ENCODE results near the gene GNB1L. TPM values are rescaled to one million over a fixed set of nuclear protein-coding genes. Genes with fewer than 3 reads are reported as not detected.

The GNB1L gene
- total RNA-seq, 4 donors from 2014 or later: 4.8 to 8.7 (median 7.4) TPM

DNA sequence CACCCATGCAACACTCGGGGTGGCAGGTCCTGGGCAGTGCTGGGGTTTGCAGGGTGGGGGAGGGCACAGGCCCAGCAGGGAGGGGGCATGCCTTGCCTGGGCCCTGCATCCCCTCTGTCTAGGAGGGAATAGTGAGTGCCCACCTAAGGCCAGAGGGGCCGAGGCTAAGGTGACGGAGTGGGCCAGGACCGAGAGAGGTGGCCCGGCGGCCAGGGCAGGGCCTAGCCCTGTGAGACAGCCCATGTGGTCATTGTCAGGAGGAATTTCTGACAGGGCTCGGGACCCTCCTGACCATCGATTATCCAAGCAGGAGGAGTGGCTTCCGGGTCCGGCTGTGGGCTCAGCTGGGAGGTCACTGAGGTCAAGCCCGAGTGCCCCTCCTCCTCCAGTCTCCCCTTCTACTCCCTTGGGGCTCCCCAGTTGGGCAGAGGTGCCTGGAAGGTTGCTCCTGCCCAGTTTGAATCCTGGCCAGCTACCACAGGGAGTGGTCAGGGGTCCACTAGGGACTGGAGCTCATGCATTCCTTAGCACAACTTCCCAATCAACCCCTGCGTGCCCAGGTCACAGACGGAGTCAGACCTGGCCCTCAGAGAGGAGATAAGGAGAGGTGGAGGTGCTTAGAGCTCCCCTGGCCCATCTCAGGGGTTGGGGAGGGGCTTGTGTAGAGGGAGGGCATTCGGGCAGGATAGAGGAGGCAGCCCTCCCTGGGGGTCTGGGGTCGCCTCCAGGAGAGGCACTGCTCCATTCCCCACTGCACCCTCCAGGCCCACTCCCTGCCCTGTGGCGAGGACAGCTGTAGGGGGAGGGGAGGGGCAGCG is 116.6 kb downstream of the GNB1L start:
- H3K27ac ChIP-seq: no peak overlapping the region
- TF ChIP-seq POLR2A (IDR thresholded peaks at IDR 0.05) (no peak), EP300 (IDR thresholded peaks at IDR 0.05) (no peak), POLR2AphosphoS5 (IDR thresholded peaks at IDR 0.05) (no peak)
- TF ChIP-seq, protein P1, sequence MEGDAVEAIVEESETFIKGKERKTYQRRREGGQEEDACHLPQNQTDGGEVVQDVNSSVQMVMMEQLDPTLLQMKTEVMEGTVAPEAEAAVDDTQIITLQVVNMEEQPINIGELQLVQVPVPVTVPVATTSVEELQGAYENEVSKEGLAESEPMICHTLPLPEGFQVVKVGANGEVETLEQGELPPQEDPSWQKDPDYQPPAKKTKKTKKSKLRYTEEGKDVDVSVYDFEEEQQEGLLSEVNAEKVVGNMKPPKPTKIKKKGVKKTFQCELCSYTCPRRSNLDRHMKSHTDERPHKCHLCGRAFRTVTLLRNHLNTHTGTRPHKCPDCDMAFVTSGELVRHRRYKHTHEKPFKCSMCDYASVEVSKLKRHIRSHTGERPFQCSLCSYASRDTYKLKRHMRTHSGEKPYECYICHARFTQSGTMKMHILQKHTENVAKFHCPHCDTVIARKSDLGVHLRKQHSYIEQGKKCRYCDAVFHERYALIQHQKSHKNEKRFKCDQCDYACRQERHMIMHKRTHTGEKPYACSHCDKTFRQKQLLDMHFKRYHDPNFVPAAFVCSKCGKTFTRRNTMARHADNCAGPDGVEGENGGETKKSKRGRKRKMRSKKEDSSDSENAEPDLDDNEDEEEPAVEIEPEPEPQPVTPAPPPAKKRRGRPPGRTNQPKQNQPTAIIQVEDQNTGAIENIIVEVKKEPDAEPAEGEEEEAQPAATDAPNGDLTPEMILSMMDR (IDR thresholded peaks at IDR 0.05): no peak
- 67 to 68% methylated on average over 3 to 5 of the region's 17 CpGs for WGBS, 2 donors (ENCODE audit: low coverage in 1 of 2)
- H3K9me3 ChIP-seq: no peaks in the 10 kb centered on the region
- H3K4me3 ChIP-seq: no peak overlapping the region
- no peaks in the 10 kb centered on the region for H3K4me1 ChIP-seq
- no peaks in the 10 kb centered on the region for H3K36me3 ChIP-seq
- H3K27me3 ChIP-seq: peaks cover 39% of the 10 kb centered on the region
- ATAC-seq: no peak

DNA sequence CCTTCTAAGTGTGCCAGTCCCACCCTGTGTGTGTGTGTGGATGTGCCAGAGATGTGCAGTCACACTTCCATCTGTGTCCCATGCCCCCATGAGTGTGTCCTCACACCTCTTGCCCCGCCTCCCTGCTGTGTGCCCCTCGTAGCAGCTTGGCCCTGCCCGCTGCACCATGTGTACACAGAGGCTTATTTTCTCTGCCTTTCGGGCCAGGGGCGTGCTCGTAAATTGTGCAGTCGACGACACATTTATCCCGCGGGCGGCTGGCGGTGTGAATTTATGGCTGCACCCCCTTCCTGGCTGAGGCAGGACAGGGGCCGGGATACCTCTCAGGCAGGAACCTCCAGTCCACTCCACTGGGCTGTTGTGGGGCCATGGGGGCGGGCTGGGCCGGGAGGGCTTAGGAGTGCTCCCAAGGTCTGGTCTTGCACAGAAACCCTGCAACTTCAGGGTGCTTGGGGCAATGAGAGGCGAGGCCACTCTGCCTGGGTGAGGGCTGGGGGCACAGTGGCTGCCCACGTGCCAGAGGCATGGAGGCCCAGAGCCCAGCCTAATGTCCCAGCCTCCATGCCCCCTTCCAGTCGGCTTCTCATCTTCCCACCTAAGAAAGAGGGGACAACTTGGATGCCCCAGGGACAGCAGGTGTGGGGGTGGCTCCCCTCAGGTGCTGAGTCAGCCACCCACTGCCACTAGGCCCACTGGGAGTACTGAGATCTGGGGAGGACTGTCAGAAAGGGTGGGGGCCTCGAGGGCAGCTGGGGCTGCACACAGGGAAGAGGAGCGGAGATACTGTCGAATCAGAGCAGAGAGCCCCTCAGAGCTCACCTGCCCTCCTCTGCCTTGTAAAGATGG is 118.8 kb downstream of the GNB1L start:
- no peaks in the 10 kb centered on the region for H3K9me3 ChIP-seq
- TF ChIP-seq POLR2A (IDR thresholded peaks at IDR 0.05) (no peak), POLR2AphosphoS5 (IDR thresholded peaks at IDR 0.05) (no peak), EP300 (IDR thresholded peaks at IDR 0.05) (no peak)
- TF ChIP-seq, protein P1 (IDR thresholded peaks at IDR 0.05): no peak
- H3K4me1 ChIP-seq: peaks cover 0 to 4% (median 0%) of the 10 kb centered on the region in 3 donors
- no peaks in the 10 kb centered on the region for H3K36me3 ChIP-seq
- no peak overlapping the region for H3K4me3 ChIP-seq
- ATAC-seq: no peak
- no peak overlapping the region for H3K27ac ChIP-seq
- WGBS, 2 donors (ENCODE audit: low coverage in 1 of 2): 90 to 100% methylated on average over 2 of the region's 21 CpGs
- peaks cover 49% of the 10 kb centered on the region for H3K27me3 ChIP-seq

DNA sequence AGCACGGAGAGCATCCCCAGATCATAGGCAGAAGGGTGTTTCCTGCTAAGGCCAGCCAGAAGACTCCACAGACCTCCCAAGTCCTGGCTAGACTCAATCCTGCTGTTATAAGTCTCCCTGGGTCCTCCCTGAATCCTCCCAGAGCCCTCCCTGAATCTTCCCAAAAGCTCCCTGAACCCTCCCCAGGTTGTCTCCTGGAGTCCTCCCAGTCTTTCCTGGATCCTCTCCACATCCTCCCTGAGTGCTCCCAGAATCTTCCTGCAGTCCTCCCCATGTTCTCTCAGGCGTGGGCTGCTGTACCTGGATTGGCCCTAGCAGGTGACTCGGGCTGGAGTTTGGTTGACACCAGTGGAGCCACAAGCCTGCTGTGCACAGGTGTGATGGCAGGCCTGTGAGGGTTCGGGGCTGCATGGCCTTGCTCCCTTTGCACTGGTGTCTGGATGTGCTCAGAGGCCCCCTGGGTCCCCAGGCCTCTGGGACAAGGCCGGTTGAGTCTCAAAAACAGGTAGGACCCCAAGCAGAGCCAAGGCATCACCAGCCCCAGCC is 119.8 kb downstream of the GNB1L start:
- peaks cover 50% of the 10 kb centered on the region for H3K27me3 ChIP-seq
- peaks cover 0 to 11% (median 0%) of the 10 kb centered on the region in 3 donors for H3K4me1 ChIP-seq
- no peak for ATAC-seq
- H3K4me3 ChIP-seq: no peak overlapping the region
- TF ChIP-seq, protein P1 (IDR thresholded peaks at IDR 0.05): no peak
- TF ChIP-seq POLR2A (IDR thresholded peaks at IDR 0.05) (no peak), POLR2AphosphoS5 (IDR thresholded peaks at IDR 0.05) (no peak), EP300 (IDR thresholded peaks at IDR 0.05) (no peak)
- H3K9me3 ChIP-seq: no peaks in the 10 kb centered on the region
- H3K36me3 ChIP-seq: no peaks in the 10 kb centered on the region
- 100% methylated on average over 1 of the region's 5 CpGs; no CpG with 5 or more reads in 1 of the 2 donors for WGBS, 2 donors (ENCODE audit: low coverage in 1 of 2)
- H3K27ac ChIP-seq: no peak overlapping the region

DNA sequence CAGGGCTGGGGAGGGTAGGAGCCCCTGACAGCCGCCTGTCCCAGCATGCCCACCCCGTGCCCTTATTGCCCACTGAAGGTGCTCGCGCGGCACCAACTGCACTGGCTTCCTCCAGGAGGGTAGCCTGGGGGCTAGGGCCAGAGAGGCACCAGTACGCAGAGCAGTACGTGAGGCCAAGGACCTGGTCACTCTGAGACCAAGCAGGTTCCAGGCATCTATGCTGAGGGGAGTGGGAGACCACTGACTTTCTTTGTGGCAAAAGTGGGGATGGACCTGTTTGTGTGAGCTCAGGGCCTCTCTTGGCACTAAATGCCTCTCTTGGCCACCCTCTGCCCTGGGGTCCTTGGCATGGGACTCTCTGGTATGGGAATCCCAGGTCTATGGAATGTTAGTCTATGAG is 120.5 kb downstream of the GNB1L start:
- TF ChIP-seq POLR2AphosphoS5 (IDR thresholded peaks at IDR 0.05) (no peak), EP300 (IDR thresholded peaks at IDR 0.05) (no peak), POLR2A (IDR thresholded peaks at IDR 0.05) (no peak)
- TF ChIP-seq, protein P1 (IDR thresholded peaks at IDR 0.05): no peak
- no peak overlapping the region for H3K4me3 ChIP-seq
- H3K27ac ChIP-seq: no peak overlapping the region
- no peaks in the 10 kb centered on the region for H3K36me3 ChIP-seq
- peaks cover 49% of the 10 kb centered on the region for H3K27me3 ChIP-seq
- peaks cover 0 to 11% (median 0%) of the 10 kb centered on the region in 3 donors for H3K4me1 ChIP-seq
- 70% methylated on average over 2 of the region's 7 CpGs; no CpG with 5 or more reads in 1 of the 2 donors for WGBS, 2 donors (ENCODE audit: low coverage in 1 of 2)
- H3K9me3 ChIP-seq: no peaks in the 10 kb centered on the region
- ATAC-seq: no peak

Data from gastroesophageal sphincter (tissue), 4 donors.